Suprapubic skin (tissue), 4 donors: Measurements from ENCODE around the gene PIK3R2.
"Not testable (repeated sequence)": the region's sequence is repeated elsewhere in the genome, so short reads cannot be mapped to it uniquely, and the experiment has no call there.

Source experiments
- POLR2A ChIP-seq, 2 donors: fragments of 450-650 bp; IDR thresholded peaks; one replicate each; pipeline ENCODE4 v1.6.1; 2017; ENCODE audit warnings: antibody characterized with exemption in 2 of 2, mild to moderate bottlenecking in 2 of 2, moderate library complexity in 2 of 2
- POLR2AphosphoS5 ChIP-seq, 3 donors: sonication (generic); formaldehyde crosslinking; IDR thresholded peaks; one replicate each; pipeline ENCODE4 v1.6.1; 2017; ENCODE audit warnings: antibody characterized with exemption in 3 of 3
- TF ChIP-seq, protein P1 (sequence below), 2 donors: fragments of 200-600 bp in 1 of 2; fragments of 450-650 bp in 1 of 2; sonication (generic) in 1 of 2; IDR thresholded peaks; one replicate each; pipeline ENCODE4 v1.5.1; 2016 to 2019; ENCODE audit warnings: antibody characterized with exemption in 2 of 2, mild to moderate bottlenecking in 1 of 2, moderate library complexity in 1 of 2

DNA sequence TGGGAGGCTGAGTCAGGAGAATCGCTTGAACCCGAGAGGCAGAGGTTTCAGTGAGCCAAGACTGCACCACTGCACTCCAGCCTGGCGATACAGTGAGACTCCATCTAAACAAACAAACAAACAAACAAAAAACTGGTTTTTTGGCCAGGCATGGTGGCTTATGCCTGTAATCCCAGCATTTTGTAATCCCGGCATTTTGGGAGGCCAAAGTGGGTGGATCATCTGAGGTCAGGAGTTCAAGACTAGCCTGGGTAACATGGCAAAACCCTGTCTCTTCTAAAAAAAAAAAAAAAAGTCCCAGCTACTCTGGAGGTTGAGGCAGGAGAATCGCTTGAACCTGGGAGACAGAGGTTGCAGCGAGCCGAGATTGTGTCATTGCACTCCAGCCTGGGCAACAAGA, 47.7 kb upstream of the PIK3R2 start:
- TF ChIP-seq, protein P1, sequence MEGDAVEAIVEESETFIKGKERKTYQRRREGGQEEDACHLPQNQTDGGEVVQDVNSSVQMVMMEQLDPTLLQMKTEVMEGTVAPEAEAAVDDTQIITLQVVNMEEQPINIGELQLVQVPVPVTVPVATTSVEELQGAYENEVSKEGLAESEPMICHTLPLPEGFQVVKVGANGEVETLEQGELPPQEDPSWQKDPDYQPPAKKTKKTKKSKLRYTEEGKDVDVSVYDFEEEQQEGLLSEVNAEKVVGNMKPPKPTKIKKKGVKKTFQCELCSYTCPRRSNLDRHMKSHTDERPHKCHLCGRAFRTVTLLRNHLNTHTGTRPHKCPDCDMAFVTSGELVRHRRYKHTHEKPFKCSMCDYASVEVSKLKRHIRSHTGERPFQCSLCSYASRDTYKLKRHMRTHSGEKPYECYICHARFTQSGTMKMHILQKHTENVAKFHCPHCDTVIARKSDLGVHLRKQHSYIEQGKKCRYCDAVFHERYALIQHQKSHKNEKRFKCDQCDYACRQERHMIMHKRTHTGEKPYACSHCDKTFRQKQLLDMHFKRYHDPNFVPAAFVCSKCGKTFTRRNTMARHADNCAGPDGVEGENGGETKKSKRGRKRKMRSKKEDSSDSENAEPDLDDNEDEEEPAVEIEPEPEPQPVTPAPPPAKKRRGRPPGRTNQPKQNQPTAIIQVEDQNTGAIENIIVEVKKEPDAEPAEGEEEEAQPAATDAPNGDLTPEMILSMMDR (IDR thresholded peaks at IDR 0.05): not testable (repeated sequence)
- TF ChIP-seq POLR2A, POLR2AphosphoS5 (IDR thresholded peaks at IDR 0.05): not testable (repeated sequence)
